HG03064 (cell line): Measurements from ENCODE around the gene IL25.

ENCODE experiments used
- ATAC-seq: cut with Tn5 transposase; IDR thresholded peaks from one replicate; pipeline ENCODE4 v1.9.1; 2021; ENCODE audit warnings: low read depth; ENCODE audit not compliant: unreplicated experiment

Gene IL25

GRCh38 chr14:23352506-23353432 is 19.8 kb upstream of the IL25 start, which contains the start of gene SLC22A17:
TSS of gene SLC22A17 (minus strand) at chr14:23352887.
- no peak for ATAC-seq

- no peak for ATAC-seq
Measured at GRCh38 chr14:23353433-23353780, 19.2 kb upstream of the IL25 start.

GRCh38 chr14:23354990-23355389 is 17.6 kb upstream of the IL25 start:
- no peak for ATAC-seq

GRCh38 chr14:23355871-23356435 is 16.7 kb upstream of the IL25 start:
- no peak for ATAC-seq

- ATAC-seq = no peak
Measured at GRCh38 chr14:23356662-23357061, 15.9 kb upstream of the IL25 start.

- no peak for ATAC-seq
Measured at GRCh38 chr14:23357261-23357660, 15.3 kb upstream of the IL25 start.

- no peak for ATAC-seq
Measured at GRCh38 chr14:23358042-23358441, 14.6 kb upstream of the IL25 start.

GRCh38 chr14:23358553-23359166 is 13.9 kb upstream of the IL25 start:
- ATAC-seq = no peak

GRCh38 chr14:23359167-23359626 is 13.4 kb upstream of the IL25 start:
- no peak for ATAC-seq

GRCh38 chr14:23359722-23360447 is 12.7 kb upstream of the IL25 start:
- no peak for ATAC-seq

GRCh38 chr14:23360496-23360895 is 12.1 kb upstream of the IL25 start:
- no peak for ATAC-seq

GRCh38 chr14:23361320-23361719 is 11.3 kb upstream of the IL25 start:
- no peak for ATAC-seq

GRCh38 chr14:23361763-23362162 is 10.8 kb upstream of the IL25 start:
- no peak for ATAC-seq

- ATAC-seq = no peak
Measured at GRCh38 chr14:23362200-23362599, 10.4 kb upstream of the IL25 start.

- ATAC-seq = no peak
Measured at GRCh38 chr14:23364164-23365035, 8.2 kb upstream of the IL25 start.

GRCh38 chr14:23365036-23365731 is 7.4 kb upstream of the IL25 start, which contains the start of gene EFS:
TSS of gene EFS (minus strand) at chr14:23365172. CDS start at chr14:23365025, 147 bp downstream.
- ATAC-seq = no peak

GRCh38 chr14:23365732-23366425 is 6.7 kb upstream of the IL25 start:
- no peak for ATAC-seq

GRCh38 chr14:23366426-23366921 is 6.1 kb upstream of the IL25 start:
- ATAC-seq = no peak
